Cortex of kidney (tissue), 1 donor: ENCODE measurements around the gene GTPBP4.
"Not testable (repeated sequence)": the region's sequence is repeated elsewhere in the genome, so short reads cannot be mapped to it uniquely, and the experiment has no call there.

Experiments used
- DNase-seq: peaks from one replicate; lab custom pipeline; 2025; lab: John Stamatoyannopoulos, UW

GTPBP4 gene

DNA sequence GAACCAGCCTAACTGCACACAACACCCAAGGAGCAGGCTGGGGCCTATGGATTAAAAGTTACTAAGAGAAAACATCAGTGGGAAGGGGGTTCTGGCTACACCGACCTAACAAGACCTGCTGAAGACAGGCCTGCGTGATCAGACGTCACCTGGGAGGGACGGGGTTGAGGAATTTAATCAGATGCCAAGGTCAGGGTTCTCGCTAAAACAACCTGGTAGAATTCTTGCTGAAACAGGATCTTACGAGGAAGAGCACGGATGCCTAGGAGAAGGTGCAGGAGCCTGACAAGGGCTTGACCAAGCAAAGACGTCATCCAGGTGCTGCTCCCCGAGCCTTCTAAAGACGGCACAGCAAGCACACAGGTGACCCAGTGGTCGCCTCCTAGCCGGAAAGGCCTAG, 35.9 kb downstream of the GTPBP4 start:
- no peak for DNase-seq

DNA sequence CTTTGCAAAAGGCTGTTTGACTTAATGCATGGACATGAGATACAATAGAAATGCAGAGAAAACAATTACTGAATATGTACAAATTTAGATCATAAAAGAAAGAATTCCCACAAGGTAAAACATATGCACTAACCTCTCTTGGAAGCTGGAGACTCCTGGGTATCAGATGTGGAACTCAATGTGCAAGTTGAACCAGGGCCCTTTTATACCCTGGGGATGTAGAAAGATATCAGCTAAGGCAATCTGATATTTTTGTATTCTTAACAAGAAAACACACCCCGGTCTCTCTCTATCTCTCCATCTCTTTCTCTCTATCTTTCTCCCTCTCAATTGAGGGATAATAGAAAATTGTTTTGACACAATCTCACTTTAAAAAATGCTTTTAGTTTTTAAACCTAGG, 37.4 kb downstream of the GTPBP4 start, which contains the start of gene IDI2:
TSS of gene IDI2 (minus strand) at position 177 of the 400 bp plus-strand sequence. CDS start 1,136 bp downstream, outside the sequence.
- DNase-seq, result no peak

DNA sequence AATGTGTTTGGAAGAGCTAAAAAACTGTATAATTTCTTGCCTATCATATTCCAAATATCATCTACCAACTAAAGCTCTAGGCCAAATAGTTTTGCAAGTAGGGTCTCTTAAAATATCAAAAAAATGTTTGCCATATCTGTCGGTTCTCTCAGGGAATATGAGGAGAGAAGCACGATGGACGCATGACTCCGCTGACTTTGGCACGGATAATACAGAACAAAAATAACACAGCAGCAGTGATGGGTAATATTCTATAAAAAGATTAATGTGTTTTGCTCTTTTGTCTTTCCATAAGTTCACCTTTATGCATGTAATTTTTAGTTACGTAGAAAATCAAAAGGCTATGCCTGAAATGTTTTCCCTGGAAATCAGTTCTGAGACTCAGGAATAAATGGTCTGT, 38.3 kb downstream of the GTPBP4 start:
- no peak for DNase-seq

DNA sequence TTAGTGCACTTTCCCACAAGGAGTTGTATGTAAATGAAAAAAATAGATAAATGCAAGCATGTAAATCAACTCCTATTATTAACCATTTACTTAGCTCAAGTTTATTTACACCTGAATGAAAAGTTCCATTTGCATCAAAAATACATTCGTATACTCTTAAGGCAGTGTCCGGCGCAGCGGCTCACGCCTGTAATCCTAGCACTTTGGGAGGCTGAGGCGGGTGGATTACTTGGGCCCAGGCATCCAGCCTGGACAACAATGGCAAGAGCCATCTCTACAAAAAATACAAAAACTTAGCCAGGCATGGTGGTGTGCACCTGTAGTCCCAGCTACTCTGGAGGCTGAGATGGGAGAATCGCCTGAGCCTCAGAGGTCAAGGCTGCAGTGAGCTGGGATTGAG, 41.6 kb downstream of the GTPBP4 start:
- no peak for DNase-seq

DNA sequence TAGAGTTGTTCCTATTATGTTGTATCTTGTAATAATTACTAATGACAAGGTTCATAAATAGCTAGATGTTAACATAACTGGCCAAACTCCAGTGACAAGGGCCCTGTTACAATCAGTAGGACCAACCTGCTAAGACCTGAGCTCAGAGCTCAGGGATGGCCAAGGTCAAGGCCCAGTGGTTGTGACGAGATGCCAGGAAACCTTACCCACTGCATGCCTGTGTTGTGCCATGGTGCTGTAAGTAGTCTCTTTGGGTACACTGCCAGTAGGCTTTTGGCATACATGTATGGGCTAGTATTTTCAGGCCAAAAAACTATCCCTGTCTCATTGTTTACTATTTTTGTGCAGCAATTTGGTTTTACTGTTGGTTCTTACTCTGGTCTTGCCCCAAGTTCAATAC, 45.4 kb downstream of the GTPBP4 start:
- no peak for DNase-seq

DNA sequence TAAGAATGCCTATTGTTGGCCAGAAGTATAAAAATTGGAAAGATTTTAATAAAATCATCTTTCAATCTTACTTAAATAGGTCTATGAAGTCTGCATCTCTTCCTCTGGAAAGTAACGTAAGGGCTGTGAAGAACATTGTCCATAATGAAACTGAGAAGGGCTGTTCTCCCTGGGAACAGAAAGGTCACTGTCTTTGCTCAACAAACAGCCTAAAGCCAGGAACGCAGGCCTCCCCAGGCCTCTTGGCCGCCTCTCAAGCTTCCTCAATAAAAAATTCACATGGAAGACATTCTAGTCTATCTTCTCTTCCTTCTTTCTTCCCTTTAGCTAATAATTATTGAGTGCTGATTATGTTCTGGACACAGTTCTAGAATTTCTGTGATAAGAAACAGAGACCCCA, 46.5 kb downstream of the GTPBP4 start:
- no peak for DNase-seq

DNA sequence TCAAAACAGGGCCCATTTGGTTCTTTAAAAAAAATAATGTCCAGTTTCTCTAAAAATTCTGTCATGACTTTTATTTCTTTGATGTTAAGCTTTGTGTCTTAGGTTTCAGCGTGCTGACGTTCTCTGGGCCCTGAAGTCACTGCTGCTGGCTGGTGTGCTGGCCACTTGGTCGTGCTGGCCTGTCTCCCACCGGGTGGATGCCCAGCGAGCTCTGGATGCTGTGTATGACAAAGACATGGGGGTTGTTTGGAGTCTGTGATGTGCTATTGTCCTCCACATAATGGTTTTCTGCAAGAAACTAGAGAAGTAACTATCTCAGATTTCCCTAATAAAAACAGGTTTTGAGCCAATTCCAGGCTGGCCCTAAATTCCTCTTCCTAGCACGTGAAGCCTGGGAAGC, 47.0 kb downstream of the GTPBP4 start:
- no peak for DNase-seq

DNA sequence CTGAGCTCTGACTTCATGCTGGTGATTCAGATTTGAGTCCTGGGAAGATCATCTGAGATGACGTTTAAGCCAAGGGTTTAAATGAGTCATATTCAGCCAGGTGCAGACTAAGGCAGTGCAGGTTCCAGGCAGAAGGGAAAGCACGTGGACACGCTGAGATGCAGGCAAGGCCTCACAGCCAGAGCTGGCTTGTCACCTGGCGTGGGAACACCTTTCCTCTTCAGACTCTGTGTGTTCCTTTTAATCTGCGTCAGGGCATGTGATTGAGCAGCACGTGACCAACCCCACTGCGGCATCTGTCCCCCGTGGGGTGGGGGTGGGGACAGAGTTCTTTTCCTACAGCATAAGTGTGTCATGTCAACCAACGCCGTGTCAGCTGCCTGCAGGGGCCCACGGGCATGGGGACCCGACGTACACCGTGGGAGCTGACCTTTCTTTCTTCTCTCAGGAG, 48.1 kb downstream of the GTPBP4 start:
- DNase-seq, result no peak

DNA sequence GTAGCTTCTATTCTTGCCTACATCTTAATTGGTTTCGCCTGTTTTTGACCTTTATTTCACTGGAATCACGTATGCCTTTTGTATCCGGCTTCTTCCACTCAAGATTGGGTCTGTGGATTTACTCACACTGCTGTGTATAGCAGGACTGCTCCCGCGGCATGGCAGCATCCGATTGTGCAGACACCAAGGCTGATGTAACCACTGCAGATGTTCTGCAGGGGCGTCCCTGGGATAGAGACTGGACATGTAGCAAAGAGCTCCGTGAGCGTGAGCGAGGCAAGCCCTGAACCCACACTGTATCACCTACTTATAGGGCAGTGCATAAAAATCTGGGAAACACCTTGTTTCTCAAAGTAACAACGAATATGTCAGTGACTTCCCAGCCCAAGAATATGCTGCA, 48.9 kb downstream of the GTPBP4 start:
- DNase-seq, result no peak

DNA sequence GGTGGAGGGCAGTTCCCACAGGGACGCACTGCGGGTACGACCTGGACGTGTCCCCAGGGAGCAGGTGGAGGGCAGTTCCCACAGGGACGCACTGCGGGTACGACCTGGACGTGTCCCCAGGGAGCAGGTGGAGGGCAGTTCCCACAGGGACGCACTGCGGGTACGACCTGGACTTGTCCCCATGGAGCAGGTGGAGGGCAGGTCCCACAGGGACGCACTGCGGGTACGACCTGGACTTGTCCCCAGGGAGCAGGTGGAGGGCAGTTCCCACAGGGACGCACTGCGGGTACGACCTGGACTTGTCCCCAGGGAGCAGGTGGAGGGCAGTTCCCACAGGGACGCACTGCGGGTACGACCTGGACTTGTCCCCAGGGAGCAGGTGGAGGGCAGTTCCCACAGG, 50.5 kb downstream of the GTPBP4 start:
- DNase-seq, result not testable (repeated sequence)

DNA sequence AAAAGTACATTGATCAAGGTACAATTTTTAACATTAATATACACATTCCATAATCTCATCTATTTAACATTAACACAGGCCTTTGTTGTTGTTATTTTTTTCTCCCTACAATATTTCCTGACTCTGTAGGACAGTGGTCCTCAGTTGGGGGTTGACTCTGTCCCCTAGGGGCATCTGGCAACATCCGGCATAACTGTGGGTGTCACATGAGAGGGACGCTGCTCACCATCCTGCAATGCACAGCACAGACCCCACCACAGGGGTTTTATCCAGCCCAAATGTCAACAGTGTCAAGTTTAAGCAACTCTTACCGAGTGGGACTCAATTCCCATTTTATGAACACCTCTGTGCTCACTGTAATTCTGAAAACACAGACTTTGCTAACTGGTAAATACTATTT, 51.9 kb downstream of the GTPBP4 start:
- no peak for DNase-seq

DNA sequence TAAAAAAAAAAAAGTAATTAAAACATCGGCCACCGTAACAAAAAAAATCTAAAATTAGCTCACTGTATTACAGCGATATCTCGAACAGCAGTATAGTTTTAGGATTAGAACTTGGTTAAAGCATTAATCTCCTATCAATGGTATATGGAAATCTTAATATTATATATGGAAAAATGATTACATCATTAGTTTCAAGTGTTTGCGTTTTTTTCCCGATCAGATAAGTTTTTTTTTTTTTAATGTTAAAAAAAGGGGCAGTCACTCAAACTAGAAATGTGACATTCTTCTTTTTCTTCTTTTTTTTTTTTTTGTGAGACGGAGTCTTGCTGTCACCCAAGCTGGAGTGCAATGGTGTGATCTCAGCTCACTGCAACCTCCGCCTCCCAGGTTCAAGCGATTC, 53.3 kb downstream of the GTPBP4 start:
- no peak for DNase-seq

DNA sequence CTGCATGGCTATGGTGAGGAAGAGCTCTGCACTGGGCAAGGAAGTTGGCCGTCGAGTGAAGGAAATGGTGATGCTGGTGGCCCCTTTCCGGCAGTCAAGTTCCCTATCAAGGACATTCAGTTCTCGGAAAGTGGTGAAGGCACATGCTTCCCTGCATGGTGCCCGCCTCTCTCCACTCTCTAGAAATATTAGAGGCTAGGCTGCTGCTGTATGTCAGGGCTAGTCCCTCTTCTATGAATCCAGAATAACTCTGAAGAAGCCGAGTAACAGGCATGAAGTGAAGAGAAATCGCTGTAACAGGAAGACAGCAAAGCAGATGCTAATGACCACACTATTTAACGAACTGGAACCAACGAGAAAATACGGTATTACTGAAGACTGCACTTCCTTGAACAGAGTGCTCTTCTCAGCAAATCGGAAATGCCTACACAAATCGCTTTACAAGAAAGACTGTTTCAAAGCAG, 55.3 kb downstream of the GTPBP4 start:
- DNase-seq, result no peak

DNA sequence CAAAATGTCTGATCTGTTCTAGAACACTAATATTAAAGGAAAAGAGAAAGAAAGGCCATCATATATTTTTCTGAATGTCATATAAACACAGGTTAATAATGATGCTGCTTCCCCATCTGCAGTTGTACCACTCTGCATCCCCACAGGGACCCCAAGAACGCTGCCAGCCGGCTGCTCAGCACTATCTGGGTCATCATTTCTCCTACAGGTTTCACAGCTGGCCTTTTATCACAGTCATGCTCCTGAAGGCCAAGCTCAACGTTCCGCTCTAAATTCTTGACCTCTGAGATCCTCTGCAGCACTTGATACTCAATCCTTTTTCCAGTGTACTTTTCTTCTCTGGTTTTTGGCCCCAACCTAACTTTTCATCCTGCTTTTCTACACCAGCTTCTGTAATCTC, 55.9 kb downstream of the GTPBP4 start:
- no peak for DNase-seq

DNA sequence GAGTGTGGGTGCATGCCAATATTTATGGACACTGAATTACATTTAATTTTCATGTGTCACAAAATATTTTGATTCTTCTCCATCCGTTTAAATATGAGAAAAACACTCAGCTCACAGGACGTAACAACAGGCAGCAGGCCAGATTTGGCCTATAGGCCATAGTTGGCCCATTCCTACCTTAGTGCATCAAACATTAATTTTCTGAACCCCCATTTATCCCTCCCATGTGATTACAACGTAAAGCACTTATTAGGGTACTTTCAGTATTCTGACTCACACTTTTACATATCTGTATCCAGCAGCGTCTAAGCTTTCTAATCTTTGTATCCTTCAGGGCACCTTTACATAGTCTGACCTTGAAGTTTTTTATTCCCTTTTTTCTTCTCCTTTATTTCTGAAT, 56.7 kb downstream of the GTPBP4 start:
- DNase-seq, result no peak

DNA sequence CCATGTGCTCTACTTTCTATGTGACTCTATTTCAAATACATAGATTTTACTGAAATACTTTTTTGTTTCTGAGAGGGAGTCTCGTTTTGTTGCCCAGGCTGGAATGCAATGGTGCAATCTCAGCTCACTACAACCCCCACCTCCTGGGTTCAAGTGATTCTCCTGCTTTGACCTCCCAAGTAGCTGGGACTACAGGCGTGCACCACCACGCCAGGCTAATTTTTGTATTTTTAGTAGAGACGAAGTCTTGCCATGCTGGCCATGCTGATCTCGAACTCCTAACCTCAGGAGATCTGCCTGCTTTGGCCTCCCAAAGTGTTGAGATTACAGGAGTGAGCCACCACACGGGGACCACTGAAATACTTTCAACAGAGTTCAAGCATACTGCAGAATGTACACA, 57.2 kb downstream of the GTPBP4 start:
- DNase-seq, result no peak

DNA sequence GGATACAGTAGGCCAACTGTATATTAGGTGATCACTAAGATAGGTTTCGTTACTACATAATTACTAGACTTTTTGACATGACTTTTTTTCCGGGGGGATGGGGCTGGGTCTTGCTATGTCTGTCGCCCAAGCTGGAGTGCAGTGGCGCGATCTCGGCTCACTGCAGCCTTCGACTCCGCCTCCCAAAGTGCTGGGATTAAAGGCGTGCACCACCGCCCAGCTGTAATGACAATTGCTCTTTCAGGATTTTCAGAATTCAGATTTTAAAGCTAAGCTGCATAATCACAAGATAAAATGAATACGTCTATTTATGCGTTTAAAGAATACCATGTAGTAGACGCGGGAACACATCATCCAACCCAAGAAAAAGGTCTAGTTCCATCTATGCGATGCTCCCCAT, 59.7 kb downstream of the GTPBP4 start:
- DNase-seq, result no peak

DNA sequence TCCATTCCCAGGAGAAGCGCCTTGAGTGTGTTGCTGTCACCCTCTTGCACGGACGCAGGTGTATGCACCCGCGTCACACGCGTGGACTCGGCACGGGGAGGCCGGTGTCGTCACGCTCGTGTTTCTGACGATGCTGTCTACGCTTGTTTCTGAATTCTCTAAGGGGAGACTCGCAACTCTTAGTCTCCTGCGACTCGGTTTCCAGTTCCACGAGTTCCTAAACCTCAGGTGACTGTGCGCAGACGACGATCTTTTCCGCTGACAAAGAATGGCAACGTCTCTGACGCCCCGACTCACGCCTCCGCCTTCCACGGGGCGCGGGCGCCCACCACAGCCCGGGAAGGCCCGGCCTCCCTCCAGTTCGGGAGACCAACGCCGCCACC, 60.1 kb downstream of the GTPBP4 start:
- no peak for DNase-seq

DNA sequence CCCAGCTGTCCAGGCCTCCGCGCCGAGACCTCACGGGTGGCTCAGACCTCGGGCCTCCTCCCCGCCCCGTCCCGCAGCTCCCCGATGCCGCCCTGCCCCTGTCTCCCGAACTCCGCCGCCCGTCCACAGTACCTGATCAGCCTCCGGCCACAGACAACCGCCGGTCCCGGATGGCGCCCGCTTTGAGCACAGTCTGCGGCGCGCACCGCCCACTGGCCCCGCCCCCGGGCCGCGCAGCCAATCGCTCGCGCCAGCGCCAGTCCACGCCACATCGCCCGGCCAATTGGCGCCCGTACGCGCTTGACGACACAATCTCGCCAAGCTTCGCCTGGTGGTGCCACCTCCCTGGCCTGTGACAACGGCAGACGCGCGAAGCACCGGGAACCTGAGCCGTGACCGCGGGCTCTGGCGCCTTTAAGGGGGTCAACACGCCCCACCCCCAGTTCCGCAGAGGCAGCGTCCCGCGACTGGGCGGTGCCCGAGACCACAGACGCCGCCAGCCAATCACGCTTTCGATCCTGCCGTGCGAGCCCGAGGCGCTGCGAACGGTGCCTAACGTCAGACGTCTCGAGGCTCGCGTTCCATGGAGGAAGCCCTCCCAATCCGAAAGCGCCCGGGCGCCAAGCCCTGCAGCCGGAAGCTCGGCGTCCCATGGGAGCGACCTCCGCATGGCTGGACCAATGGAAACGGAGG, 60.6 kb downstream of the GTPBP4 start, which contains the start of gene IDI1:
TSS of gene IDI1 (minus strand) at position 388 of the 693 bp plus-strand sequence. CDS start at position 272, 116 bp downstream.
- peak; percentile 99 for DNase-seq

DNA sequence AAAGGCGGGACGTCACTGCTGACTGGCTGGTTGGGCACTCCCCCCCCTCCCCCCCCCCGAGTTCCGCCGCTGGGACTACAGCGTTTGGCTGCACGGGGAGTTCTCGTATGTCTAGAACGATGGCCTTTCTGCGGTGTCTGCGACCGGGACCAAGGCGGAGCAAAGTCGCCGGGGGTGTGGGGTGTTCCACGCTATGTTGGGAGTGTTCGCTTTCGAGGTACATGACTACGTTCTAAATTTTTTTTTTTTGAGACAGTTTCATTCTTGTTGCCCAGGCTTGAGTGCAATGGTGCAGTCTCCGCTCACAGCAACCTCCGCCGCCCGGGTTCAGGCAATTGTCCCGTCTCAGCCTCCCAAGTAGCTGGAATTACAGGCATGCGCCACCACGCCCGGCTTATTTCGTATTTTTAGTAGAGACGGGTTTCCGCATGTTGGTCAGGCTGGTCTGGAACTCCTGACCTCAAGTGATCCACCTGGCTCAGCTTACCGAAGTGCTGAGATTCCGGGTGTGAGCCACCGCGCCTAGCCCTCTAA, 61.3 kb downstream of the GTPBP4 start:
- no peak for DNase-seq

DNA sequence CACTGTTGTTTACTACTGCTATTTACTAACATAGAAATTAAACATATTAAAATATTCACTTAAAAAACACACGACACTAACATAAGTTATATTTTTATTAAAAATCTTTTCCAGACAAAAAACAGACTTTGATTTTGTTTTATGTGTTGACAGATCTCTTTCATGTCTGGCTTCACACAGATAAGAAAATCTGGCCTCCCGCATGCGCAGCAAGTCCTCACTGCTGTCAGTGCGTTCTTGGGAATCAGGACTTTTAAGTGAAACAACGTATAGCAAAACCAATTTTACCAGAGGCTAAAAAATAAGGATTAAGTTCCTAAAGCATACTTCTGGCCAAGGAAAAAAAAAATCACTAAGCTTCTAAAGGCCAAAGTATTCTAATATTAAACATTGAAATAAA, 61.9 kb downstream of the GTPBP4 start:
- DNase-seq, result no peak

DNA sequence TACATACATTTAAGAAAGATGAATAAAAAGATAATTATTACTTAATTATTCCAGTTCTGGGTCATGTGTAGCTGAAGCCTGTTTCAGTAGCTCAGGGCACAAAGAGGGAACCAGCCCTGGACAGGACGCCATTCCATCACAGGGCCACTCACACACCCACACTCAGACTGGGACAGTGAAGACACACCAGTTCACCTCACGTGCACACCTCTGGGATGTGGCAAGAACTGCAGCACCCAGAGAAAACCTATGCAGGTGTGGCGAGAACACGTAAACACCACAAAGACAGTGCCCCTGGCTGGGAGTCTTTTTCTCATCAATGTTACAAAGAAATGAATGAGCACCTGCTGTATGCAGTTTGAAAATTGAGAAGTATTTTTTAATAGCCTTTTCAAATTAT, 62.3 kb downstream of the GTPBP4 start:
- DNase-seq, result no peak

DNA sequence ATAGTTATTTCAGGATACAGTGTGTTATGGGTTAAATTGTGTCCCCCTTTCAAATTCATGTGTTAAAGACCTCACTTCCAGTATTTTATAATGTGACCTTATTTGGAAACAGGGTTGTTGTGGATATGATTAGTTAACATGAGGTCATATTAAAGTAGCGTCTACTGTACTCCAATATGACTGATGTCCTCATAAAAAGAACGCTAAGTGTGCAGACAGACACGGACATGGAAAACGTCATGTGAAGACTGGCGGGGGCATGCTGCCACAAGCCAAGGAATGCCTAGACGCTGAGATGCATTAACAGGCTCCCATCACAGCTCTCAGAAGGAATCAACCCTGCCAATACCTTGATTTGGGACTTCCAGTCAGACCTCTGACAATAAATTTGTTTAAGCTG, 66.5 kb downstream of the GTPBP4 start:
- no peak for DNase-seq
